Measurements from ENCODE around the gene ROCK2.
"Not testable (repeated sequence)": the region's sequence is repeated elsewhere in the genome, so short reads cannot be mapped to it uniquely, and the experiment has no call there.

ROCK2 gene

DNA sequence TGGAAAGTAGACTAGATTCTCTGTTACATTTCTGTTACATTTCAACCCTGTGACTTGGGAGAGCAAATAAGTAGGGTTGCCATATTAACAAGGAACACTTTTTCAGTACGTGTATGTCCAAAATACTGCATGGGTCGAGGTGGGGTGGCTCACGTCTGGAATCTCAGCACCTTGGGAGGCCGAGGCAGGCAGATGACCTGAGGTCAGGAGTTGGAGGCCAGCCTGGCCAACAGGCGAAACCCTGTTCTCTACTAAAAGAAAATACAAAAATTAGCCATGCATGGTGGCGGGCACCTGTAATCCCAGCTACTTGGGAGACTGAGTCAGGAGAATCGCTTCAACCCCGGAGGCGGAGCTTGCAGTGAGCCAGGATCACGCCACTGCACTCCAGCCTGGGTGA is 178.0 kb downstream of the ROCK2 start:
- DNase-seq = no peak

- DNase-seq = not testable (repeated sequence)
Measured at GRCh38 chr2:11165046-11165445, 179.4 kb downstream of the ROCK2 start.

DNA sequence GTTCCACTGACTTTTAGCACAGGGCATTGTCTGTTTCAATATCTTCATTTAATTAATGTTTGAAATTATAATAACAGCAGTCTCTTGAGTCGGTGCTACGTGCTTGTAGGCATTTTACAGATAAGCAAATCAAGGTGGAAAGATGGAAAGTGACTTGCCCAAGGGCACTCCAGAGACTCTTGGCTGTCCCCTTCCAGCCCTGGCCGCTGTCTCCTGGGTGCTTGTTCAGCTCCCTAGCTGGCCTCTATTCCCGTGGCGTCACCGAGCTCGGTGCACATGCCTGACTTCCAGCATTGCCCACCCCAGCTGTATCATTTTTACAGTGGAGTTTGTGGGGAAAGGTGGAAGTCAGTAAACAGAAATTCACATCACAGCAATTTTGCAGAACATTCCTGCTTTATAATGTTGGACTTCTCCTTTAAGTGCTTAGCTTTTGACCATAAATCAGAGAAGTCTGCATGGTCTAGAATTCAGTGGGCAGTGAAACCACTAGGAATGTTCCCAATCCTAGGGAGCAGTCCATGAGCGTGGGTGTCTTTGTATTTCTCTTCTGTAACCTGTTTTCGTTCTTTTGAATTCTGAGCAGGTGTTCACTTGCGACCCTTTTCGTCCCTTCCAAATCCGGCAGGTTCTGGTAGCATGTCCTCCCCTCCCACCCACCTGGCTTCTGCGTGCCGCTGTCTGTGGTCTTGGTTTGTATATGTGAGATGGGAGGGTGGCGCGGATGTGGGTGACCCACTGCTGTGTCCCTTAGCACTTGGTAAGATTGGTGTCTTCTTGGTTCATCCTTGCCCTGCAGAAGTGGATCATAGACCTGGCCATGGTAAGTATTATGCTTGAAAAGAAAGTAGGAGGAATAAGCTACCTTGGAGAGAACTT is 180.8 kb downstream of the ROCK2 start:
- no peak for DNase-seq

GRCh38 chr2:11161747-11162146 is 182.7 kb downstream of the ROCK2 start:
- DNase-seq = no peak

DNA sequence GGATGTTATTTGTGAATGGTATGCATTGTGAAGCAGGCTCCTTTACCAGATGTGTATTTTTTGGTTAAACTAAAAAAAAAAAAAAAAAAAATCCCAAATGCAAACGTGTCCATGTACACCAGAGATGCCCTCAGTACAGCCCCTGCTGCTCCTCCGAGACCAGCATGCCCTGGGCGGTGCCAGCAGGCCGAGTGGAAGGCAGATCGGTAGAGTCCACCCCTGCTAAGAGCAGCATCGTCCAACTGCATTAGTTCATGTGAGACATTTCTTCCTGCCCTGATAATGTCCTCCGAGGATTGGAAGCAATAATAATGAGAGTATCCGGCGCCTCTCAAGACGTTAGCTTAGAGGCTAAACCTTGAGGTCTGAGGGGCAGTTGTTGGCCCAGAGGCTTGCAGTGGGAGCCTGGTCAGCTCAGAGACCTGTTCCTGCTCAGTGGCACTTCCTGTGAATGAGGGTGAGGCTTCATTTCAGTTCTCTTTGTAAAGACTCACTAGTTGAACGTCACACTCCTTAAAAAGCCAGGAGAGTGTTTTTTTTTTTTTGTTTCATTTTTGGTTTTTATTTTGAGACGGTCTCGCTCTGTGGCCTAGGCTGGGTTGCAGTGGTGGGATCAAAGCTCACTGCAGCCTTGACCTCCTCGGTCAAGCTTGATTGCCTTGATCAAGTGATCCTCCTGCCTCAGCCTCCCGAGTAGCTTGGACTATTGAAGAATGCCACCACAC is 183.5 kb downstream of the ROCK2 start:
- DNase-seq = no peak

DNA sequence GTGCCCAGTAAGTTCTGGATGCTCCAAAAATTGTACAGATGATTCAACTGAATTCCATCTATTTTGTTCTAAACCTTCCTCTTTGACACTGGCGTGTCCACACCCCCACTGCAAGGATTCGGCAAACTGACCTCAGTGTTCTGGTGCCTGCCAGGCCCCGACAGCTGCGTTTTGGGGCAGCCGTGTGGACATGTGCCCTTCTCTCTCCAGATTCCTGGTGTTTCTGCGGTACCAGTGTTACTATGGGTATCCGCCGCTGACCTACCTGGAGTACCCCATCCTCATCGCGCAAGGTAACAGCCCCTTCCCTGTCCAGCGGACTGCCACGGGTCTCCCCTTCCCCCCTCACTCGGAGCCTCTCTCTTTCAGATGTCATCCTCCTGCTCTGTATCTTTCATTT is 184.2 kb downstream of the ROCK2 start:
- no peak for DNase-seq

GRCh38 chr2:11159574-11160170 is 184.8 kb downstream of the ROCK2 start:
- DNase-seq = no peak

DNA sequence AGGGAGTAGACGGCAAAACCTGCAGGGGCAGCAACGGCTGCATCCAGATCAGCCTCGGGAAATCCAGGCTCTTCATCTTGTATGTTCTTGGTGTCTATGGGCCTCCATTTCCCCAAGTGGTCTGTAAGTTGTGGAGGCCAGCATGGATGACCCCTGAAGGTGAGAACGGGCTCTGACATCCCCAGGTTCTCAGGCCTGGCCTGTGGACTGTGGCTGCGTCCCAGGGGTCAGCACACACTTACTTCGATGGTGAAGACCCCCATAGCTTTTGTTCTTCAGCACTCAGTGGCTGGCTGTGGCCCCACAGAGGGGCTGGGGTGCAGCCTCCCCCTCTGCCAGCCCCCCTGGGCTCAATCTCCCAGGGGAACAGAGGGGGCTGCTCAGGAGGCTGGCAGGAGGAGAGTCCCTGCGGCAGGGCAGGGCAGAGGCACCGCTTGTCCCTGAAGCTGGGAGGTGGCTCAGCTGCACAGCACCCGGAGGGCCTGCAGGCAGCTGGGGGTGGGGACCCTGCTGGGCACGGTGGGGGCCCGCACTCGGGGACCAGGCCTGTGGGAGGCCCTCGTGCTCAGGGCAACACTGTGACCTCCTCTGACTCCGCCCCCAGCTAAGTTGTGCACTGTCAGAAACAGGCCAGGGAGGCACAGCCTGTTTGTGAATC is 185.4 kb downstream of the ROCK2 start:
- no peak for DNase-seq

- no peak for DNase-seq
Measured at GRCh38 chr2:11157731-11158130, 186.7 kb downstream of the ROCK2 start.

- no peak for DNase-seq
Measured at GRCh38 chr2:11157296-11157695, 187.1 kb downstream of the ROCK2 start.

DNA sequence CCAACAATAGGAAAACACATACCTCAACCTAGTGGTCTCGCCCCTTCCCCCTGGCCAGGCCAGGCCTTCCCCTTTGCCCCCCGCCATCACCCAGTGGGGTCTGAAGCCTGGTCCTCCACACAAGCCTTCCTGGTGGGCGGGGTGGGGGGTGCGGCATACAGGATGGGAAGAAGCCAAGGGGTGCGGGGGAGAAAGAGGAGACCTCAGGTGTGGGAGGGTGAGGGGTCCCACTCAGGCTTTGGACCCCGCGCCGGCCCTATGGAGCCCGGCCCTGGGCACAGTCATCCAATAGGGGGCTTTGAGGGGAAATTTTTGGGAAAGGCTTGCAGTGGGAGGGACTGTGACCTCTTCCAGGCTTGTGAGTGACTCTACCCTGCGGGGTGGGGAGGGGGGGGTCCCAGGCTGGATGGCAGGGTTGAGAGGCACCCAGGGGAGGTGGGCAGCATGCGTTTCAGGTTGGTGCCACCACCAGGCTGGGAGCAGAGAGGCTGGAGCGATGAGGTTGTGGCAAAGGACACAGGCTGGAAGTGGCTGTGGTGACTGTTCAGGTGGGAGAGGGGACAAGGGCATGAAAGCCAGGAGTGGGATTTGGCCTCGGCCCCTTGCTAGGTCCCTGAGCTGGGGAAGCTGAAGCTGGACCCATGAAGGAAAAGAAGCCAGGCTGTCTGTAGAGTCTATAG is 187.9 kb downstream of the ROCK2 start:
- DNase-seq = no peak

DNA sequence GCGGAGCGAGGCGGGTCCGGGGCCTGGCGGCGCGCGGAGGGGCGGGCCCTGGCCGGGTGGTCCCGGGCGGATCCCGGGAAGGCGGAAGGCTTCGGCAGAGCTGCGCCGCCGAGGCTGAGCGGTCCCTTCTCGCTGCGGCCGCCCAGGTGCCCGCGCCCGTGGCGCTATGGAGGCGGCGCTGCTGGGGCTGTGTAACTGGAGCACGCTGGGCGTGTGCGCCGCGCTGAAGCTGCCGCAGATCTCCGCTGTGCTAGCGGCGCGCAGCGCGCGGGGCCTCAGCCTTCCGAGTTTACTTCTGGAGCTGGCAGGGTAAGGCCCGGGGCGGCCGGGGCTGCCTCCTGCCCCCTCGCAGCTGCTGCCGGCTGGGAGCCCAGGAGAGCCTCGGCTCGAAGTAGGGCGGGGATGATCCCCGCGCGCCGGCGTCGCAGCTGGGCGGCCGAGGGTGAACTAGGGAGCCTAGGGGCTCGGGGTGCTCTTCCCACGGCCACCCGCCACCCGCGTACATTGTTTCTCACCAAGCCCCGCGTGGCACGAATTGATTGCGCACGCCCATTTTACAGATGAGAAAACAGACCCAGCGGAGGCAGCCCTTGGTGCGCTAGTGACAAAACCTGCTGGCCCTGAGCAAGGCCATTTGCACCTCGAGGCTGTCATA is 188.9 kb downstream of the ROCK2 start, which contains the start of gene SLC66A3:
SLC66A3 (plus strand) TSS at position 87 of the 655 bp plus-strand sequence; CDS start at position 167, 80 bp downstream.
- DNase-seq = no peak

DNA sequence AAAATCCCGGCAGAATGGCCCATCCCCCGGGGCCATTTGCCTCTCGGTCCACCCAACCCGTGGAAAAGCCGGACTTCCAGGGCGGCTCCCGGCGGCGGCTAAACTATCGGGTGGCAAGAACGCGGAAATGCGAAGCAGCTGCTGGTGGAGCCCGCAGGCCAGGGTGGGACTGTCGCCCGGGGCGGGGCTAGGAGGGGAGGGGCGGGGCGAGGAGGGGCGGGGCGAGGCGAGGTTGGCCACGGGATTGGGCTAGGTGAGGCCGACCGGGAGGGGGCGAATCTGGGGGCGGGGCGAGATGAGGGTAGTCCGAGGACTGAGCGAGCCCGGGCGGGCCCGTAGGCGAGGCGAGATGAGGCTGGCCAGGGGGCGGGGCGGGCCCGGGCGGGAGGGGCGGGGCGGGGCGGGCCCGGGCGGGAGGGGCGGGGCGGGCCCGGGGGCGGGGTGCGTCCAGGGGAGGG is 189.5 kb downstream of the ROCK2 start:
- peak; percentile 97 for DNase-seq

- DNase-seq = no peak
Measured at GRCh38 chr2:11154016-11154922, 190.2 kb downstream of the ROCK2 start.

- DNase-seq = no peak
Measured at GRCh38 chr2:11152591-11152990, 191.8 kb downstream of the ROCK2 start.

GRCh38 chr2:11147263-11147662 is 197.2 kb downstream of the ROCK2 start:
- DNase-seq = no peak

DNA sequence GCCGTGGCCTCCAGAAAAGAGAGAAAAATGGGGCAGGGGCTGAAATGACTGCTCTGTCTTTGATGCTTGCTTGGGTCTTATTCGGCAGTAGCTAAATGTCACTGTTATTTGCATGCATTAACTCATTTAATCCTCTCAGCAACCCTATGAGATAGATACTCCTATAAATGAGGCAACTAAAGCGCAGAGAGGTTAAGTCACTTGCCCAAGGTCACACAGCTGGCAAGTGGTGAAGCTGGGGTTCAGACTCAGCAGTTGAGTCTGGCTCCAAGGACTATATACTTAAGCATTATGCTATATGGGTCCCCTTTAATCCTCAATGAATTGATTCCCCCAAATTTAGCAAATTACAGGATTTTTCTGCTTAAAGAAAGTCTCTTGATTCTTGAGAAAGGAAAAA is 198.4 kb downstream of the ROCK2 start:
- DNase-seq = no peak

GRCh38 chr2:11145350-11145749 is 199.1 kb downstream of the ROCK2 start:
- no peak for DNase-seq

- no peak for DNase-seq
Measured at GRCh38 chr2:11144738-11145079, 199.7 kb downstream of the ROCK2 start.

DNA sequence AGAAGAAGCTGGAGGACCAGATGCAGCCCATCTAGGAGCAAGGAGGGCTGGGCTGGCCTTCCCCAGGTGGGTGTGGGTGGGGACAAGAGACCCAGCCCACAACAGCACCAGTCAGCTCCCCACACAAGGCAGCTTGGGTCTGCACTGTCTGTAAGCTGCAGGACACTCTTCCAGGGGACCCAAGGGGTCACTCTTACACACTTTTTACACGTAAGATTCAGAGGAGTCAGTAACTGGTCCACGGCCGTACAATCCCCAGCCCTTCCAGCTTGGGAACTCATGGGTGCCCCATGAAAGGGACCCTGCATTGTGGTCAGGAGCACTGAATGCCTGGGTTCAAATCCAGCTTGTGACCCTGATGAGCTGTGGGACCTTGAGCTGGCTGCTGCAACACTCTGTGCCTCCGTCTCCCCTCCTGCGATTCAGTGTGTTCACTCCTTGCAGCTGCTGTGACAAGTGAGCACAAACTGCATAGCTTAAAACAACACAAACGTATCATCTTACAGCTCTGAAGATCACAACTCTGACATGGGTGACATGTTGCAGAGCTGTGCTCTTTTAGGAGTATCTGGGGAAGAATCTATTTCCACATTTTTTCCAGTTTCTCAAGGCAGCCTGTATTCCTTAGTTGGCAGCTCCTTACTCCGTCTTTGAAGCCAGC is 200.2 kb downstream of the ROCK2 start:
- DNase-seq = no peak

Measured in amniotic stem cell (primary cell).